GM23248 (cell line): Measurements from ENCODE around the gene ZEB2. TPM values are rescaled to one million over a fixed set of nuclear protein-coding genes. Genes with fewer than 3 reads are reported as not detected.

Experiments used
- DNase-seq: peaks from one replicate; pipeline ENCODE4 v3.0.0-alpha.2; 2015
- H2AFZ ChIP-seq: fragments of 200-600 bp; sonication (generic); 2 replicates; pipeline ENCODE4 v1.6.1; 2016; ENCODE audit warnings: antibody characterized with exemption
- H3F3A ChIP-seq: fragments of 200-600 bp; sonication (generic); 2 replicates; pipeline ENCODE4 v1.6.1; 2016; ENCODE audit warnings: mild to moderate bottlenecking, antibody characterized with exemption, mixed run types; ENCODE audit not compliant: insufficient read depth
- H3K27ac ChIP-seq: fragments of 200-600 bp; sonication (generic); 2 replicates; pipeline ENCODE4 v1.5.1; 2016; ENCODE audit warnings: mild to moderate bottlenecking
- H3K27me3 ChIP-seq: fragments of 200-600 bp; sonication (generic); replicated peaks from 2 replicates; pipeline ENCODE4 v1.6.1; 2016; ENCODE audit warnings: mild to moderate bottlenecking; ENCODE audit not compliant: insufficient read depth
- H3K36me3 ChIP-seq: fragments of 200-600 bp; sonication (generic); 2 replicates; pipeline ENCODE4 v1.6.1; 2016; ENCODE audit warnings: low read depth, mild to moderate bottlenecking
- H3K4me1 ChIP-seq: fragments of 200-600 bp; sonication (generic); 2 replicates; pipeline ENCODE4 v1.6.1; 2016; ENCODE audit warnings: mild to moderate bottlenecking; ENCODE audit not compliant: insufficient read depth
- H3K4me2 ChIP-seq: fragments of 200-600 bp; sonication (generic); one replicate; pipeline ENCODE4 v1.6.1; 2016; ENCODE audit warnings: mild to moderate bottlenecking; ENCODE audit not compliant: unreplicated experiment
- H3K4me3 ChIP-seq: fragments of 200-600 bp; sonication (generic); 2 replicates; pipeline ENCODE4 v1.5.1; 2016; ENCODE audit warnings: mild to moderate bottlenecking
- H3K79me2 ChIP-seq: fragments of 200-600 bp; sonication (generic); 2 replicates; pipeline ENCODE4 v1.6.1; 2016; ENCODE audit warnings: mild to moderate bottlenecking; ENCODE audit not compliant: insufficient read depth
- H3K9ac ChIP-seq: fragments of 200-600 bp; sonication (generic); 2 replicates; pipeline ENCODE4 v1.6.1; 2016; ENCODE audit warnings: mild to moderate bottlenecking
- H3K9me2 ChIP-seq: fragments of 200-600 bp; sonication (generic); 2 replicates; pipeline ENCODE4 v1.6.1; 2016; ENCODE audit warnings: mixed run types, mild to moderate bottlenecking, moderate library complexity; ENCODE audit not compliant: insufficient read depth
- H3K9me3 ChIP-seq: fragments of 200-600 bp; sonication (generic); one replicate; pipeline ENCODE4 v1.6.1; 2017; ENCODE audit warnings: low read depth
- H4K20me1 ChIP-seq: fragments of 200-600 bp; sonication (generic); 2 replicates; pipeline ENCODE4 v1.6.0; 2016; ENCODE audit not compliant: insufficient read depth
- EZH2 ChIP-seq: fragments of 200-600 bp; sonication (generic); IDR thresholded peaks from 2 replicates; pipeline ENCODE4 v1.6.1; 2018; ENCODE audit warnings: antibody characterized with exemption, mild to moderate bottlenecking; ENCODE audit not compliant: insufficient read depth, poor library complexity, severe bottlenecking
- EZH2phosphoT487 ChIP-seq: fragments of 200-600 bp; sonication (generic); IDR thresholded peaks from 2 replicates; pipeline ENCODE4 v1.6.1; 2018; ENCODE audit warnings: antibody characterized with exemption, moderate library complexity, mild to moderate bottlenecking, low read depth; ENCODE audit not compliant: insufficient read depth
- WGBS, 2 experiments: methylation state at CpG; one replicate each; pipeline ENCODE4 v1.1.6; 2015 to 2017; ENCODE audit warnings: low lambda C conversion rate in 2 of 2, low coverage in 1 of 2; ENCODE audit errors: missing lambda C conversion rate in 2 of 2; 5-methylcytosine and 5-hydroxymethylcytosine counted together
- in situ Hi-C: fragments of 300-500 bp; cut with MboI; formaldehyde crosslinking; loops from 2 replicates; pipeline ENCODE4 v1.15.0; 2020
- polyA plus RNA-seq: library from polyadenylated mRNA; unstranded; fragments of >200 nt; fragmentation: Nextera tagmentation; extraction: Ambion mirVana; gene quantifications from 2 replicates; pipeline ENCODE4 v1.2.1, GENCODE V29; 2016
- total RNA-seq: library from RNA; depleted of rRNA; stranded (reverse); fragments of >200 nt; shearing (Covaris generic); gene quantifications from 2 replicates; pipeline ENCODE4 v1.2.3, GENCODE V29; 2014

Gene ZEB2
- total and polyA plus RNA-seq, 2 experiments from 2014 or later, result 26.2 to 46.8 TPM

DNA sequence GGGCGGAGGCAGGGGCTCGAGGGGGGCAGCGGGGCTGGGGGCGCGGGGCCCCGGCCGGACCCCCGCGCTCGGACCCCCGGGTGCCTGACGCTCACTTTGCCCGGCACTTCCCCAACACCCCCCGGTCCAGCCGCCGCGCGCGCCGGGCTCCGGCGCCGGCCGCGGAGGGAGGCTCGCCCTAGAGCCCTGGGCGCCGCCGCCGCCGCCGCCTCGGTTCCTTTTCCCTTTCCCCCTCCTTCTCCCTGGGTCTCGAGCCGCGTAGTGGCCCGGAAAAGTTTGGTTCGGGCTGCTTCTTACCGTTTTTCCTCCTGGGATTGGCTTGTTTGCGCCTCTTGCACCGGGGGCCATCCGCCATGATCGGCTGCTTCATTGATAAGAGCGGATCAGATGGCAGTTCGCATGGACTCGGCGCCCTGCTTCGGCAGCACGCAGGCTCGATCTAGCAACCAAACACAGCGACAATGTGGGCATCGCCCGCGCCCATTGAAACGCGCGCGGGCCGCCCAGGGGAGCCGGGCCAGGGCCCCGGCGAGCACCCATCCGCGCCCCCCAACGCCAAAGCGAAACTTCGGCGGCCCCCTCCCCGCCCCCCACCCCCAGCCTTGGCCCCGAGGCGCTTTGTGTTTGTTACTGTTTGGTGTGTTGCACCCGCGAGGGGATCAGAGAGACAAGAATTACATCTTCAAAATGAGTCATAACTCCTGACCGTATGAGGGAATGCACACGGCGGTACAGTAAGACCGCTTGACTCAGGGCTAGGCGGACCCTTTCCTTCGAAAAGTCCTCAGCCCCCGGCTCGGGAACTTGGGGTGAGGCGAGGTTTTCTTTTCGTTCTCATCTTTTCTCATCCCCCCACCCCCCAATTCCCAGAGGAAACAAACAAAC lies 2.7 kb downstream of the ZEB2 start:
- peak overlapping the region; percentile 99 for H3K9ac ChIP-seq
- TF ChIP-seq EZH2 (no peak), EZH2phosphoT487 (no peak)
- no peaks in the 10 kb centered on the region for H3K36me3 ChIP-seq
- in situ Hi-C loops, result loop anchor here (10.0 kb wide), 1 partner anchor 572 kb away; no protein-coding TSS in a partner anchor
- no peaks in the 10 kb centered on the region for H3K27me3 ChIP-seq
- H3K9me3 ChIP-seq, result no peaks in the 10 kb centered on the region
- peak overlapping the region; percentile 87 for H3K4me3 ChIP-seq
- H3K4me1 ChIP-seq, result peaks cover 43% of the 10 kb centered on the region
- H3F3A ChIP-seq, result peaks cover 37% of the 10 kb centered on the region
- H4K20me1 ChIP-seq, result no peaks in the 10 kb centered on the region
- peak; percentile 98 for DNase-seq
- H3K9me2 ChIP-seq, result no peaks in the 10 kb centered on the region
- H3K27ac ChIP-seq, result peak overlapping the region; percentile 99
- peaks cover 70% of the 10 kb centered on the region for H3K79me2 ChIP-seq
- 0 to 1% methylated on average over 45 to 60 of the region's 83 CpGs for WGBS, 2 experiments
- H3K4me2 ChIP-seq, result peak overlapping the region; percentile 96
- peak overlapping the region; percentile 94 for H2AFZ ChIP-seq

DNA sequence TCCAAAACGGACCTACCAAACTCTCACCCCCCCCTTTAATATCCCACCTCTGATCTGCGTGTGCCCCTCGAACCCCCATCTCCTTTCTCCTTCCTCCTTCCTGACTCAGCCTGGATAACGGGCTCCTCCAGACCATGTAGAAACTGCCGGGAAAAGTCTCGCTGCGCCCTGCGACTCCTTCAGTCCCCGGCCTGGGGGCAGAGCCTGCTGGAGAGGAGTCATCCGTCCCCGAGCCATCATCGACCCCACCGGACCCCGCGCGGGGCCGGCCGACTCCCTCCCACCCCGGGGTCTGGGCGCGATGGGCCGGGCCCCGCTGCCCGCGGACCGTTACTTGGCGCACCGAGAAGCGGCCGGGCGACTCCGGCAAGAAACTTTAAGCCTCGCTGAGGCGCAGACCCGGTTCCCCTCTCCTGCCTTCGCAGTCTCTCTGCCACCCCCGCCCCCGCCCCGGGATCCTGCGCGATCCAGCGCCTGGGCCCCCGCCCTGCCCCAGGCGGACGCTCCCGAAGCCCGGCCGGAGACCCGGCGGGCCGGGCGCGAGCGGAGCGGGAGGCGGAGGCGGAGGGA lies 3.4 kb downstream of the ZEB2 start:
- Histone ChIP-seq H3K27me3 (no peaks in the 10 kb centered on the region), H3K9me3 (no peaks in the 10 kb centered on the region), H3K27ac (peak overlapping the region; percentile 99), H3K9ac (peak overlapping the region; percentile 99), H2AFZ (peak overlapping the region; percentile 64), H4K20me1 (no peaks in the 10 kb centered on the region), H3K79me2 (peaks cover 77% of the 10 kb centered on the region), H3K9me2 (no peaks in the 10 kb centered on the region), H3K4me1 (peaks cover 50% of the 10 kb centered on the region), H3K4me2 (peak overlapping the region; percentile 96), H3K4me3 (peak overlapping the region; percentile 87), H3F3A (peaks cover 44% of the 10 kb centered on the region), H3K36me3 (no peaks in the 10 kb centered on the region)
- WGBS, 2 experiments, result 1% methylated on average over 30 to 54 of the region's 57 CpGs
- no peak for TF ChIP-seq EZH2phosphoT487
- in situ Hi-C loops, result loop anchor here (10.0 kb wide), 1 partner anchor 572 kb away; no protein-coding TSS in a partner anchor
- peak; percentile 77 for DNase-seq

DNA sequence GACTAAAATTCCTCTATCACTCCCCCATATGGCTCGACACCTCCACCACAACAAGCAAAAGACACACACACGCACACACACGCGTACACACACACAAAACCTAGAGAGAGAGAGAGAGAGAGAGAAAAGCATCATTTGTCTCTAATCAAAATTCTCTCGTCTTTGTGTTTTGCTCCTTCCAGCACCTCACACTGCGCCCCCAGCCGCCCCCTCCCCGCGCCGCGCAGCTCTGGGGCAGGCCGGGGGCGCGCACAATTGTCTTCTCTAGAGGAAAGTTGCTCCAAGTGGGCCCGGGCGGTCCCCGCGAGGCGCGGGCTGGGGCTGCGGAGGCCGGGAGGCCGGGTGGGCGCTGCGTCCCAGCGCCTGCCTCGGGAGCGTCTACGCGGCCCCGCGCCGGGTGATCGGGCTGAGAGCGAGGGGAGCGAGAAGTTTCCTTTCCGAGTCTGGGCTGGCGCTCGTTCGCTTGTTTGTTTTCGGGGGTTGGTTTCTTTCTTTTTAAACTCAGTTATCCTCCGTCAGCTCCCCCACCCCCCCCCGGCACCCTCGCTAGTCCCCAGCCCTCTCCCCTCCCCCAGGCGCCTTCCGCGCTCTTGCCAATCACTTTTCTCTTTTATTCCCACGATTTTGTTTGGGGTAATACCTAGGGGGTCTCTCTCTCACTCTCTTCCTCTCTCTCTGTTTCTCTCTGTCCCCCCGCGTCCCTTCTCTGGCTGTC lies 4.1 kb downstream of the ZEB2 start:
- Histone ChIP-seq H3K36me3 (no peaks in the 10 kb centered on the region), H3K79me2 (peaks cover 83% of the 10 kb centered on the region), H3K9me2 (no peaks in the 10 kb centered on the region), H3K4me1 (peaks cover 57% of the 10 kb centered on the region), H3K27me3 (no peaks in the 10 kb centered on the region), H2AFZ (peak overlapping the region; percentile 64), H4K20me1 (no peaks in the 10 kb centered on the region), H3K9me3 (no peaks in the 10 kb centered on the region), H3K4me3 (peak overlapping the region; percentile 87), H3K4me2 (peak overlapping the region; percentile 96), H3K9ac (peak overlapping the region; percentile 99), H3F3A (peaks cover 44% of the 10 kb centered on the region), H3K27ac (peak overlapping the region; percentile 99)
- peak; percentile 76 for DNase-seq
- TF ChIP-seq EZH2phosphoT487 (0 out of 2 replicates have a peak, but pooled peaks have one; percentile 29), EZH2 (no peak)
- WGBS, 2 experiments, result 0 to 1% methylated on average over 41 to 50 of the region's 50 CpGs
- in situ Hi-C loops, result loop anchor here (10.0 kb wide), 1 partner anchor 571 kb away; no protein-coding TSS in a partner anchor

DNA sequence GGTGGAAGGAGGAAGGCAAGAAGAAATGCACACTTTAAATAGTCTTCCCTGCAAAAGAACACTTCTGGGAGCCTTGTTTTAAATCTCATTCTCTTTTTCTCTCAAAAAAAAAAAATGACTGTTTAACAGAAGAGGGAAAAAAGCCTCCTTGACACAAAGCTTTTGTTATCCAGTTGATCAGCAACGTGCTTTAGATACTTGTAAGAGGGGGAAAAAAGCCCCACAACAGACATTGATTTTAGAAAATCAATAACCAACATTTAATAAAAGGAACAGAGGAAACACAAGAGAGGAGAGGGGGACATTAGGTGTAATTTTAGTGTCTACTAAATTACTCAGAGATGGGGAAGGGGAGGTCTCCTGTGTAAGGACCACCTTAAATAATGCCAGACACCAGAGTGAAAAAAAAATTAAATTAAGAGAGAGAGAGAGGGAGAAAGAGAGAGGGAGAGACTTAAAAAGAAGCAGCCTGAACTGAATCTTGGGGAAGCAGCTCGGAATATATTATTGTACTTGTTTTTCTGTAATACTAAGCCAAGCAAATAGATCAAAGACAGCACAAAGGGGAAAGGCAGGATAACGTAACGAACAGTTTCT lies 4.7 kb downstream of the ZEB2 start:
- 3 to 8% methylated on average over 4 of the region's 4 CpGs for WGBS, 2 experiments
- in situ Hi-C loops, result loop anchor here (10.0 kb wide), 1 partner anchor 570 kb away; no protein-coding TSS in a partner anchor
- peak overlapping the region; percentile 99 for H3K9ac ChIP-seq
- peaks cover 40% of the 10 kb centered on the region for H3F3A ChIP-seq
- H4K20me1 ChIP-seq, result no peaks in the 10 kb centered on the region
- H2AFZ ChIP-seq, result peak overlapping the region; percentile 64; the same call in 1 of the 2 replicates
- no peaks in the 10 kb centered on the region for H3K36me3 ChIP-seq
- H3K4me3 ChIP-seq, result peak overlapping the region; percentile 87
- H3K9me3 ChIP-seq, result no peaks in the 10 kb centered on the region
- H3K4me1 ChIP-seq, result peaks cover 63% of the 10 kb centered on the region
- no peak for DNase-seq
- peaks cover 90% of the 10 kb centered on the region for H3K79me2 ChIP-seq
- peak overlapping the region; percentile 96 for H3K4me2 ChIP-seq
- no peaks in the 10 kb centered on the region for H3K9me2 ChIP-seq
- H3K27ac ChIP-seq, result peak overlapping the region; percentile 99
- H3K27me3 ChIP-seq, result no peaks in the 10 kb centered on the region
- no peak for TF ChIP-seq EZH2phosphoT487
- no peak for TF ChIP-seq EZH2
